NCI-H2196 treated with DMSO at 0.1 percent for 48 hours (cell line): ENCODE data around the gene EPS8.

Source experiments
- DNase-seq: peaks from one replicate; lab custom pipeline; 2025; ENCODE audit not compliant: unreplicated experiment; lab: John Stamatoyannopoulos, UW

EPS8 gene

GRCh38 chr12:15721316-15722115 is 67.7 kb downstream of the EPS8 start:
- DNase-seq = no peak

GRCh38 chr12:15720295-15720694 is 68.9 kb downstream of the EPS8 start:
- DNase-seq = no peak

- no peak for DNase-seq
Observed at GRCh38 chr12:15719230-15719629, 70.0 kb downstream of the EPS8 start.

GRCh38 chr12:15717940-15718567 is 71.1 kb downstream of the EPS8 start:
- no peak for DNase-seq

GRCh38 chr12:15716581-15716980 is 72.6 kb downstream of the EPS8 start:
- DNase-seq = no peak

GRCh38 chr12:15714256-15714655 is 74.9 kb downstream of the EPS8 start:
- DNase-seq = no peak

GRCh38 chr12:15712823-15713660 is 76.1 kb downstream of the EPS8 start:
- no peak for DNase-seq

- no peak for DNase-seq
Observed at GRCh38 chr12:15712160-15712559, 77.0 kb downstream of the EPS8 start.

GRCh38 chr12:15710860-15711510 is 78.2 kb downstream of the EPS8 start:
- DNase-seq = no peak

- DNase-seq = no peak
Observed at GRCh38 chr12:15709551-15709950, 79.6 kb downstream of the EPS8 start.

- DNase-seq = no peak
Observed at GRCh38 chr12:15708396-15709076, 80.7 kb downstream of the EPS8 start.

- no peak for DNase-seq
Observed at GRCh38 chr12:15707516-15708199, 81.5 kb downstream of the EPS8 start.

- DNase-seq = no peak
Observed at GRCh38 chr12:15706010-15706676, 83.0 kb downstream of the EPS8 start.

- DNase-seq = no peak
Observed at GRCh38 chr12:15705606-15706005, 83.6 kb downstream of the EPS8 start.

GRCh38 chr12:15702276-15702675 is 86.9 kb downstream of the EPS8 start:
- DNase-seq = no peak

- no peak for DNase-seq
Observed at GRCh38 chr12:15701631-15702156, 87.5 kb downstream of the EPS8 start.

- DNase-seq = no peak
Observed at GRCh38 chr12:15701206-15701605, 88.0 kb downstream of the EPS8 start.

GRCh38 chr12:15700595-15700994 is 88.6 kb downstream of the EPS8 start:
- no peak for DNase-seq

GRCh38 chr12:15699886-15700285 is 89.3 kb downstream of the EPS8 start:
- no peak for DNase-seq
